Measurements from ENCODE around the gene PLEKHA5. TPM values are rescaled to one million over a fixed set of nuclear protein-coding genes. Genes with fewer than 3 reads are reported as not detected.
"Not testable (repeated sequence)": the region's sequence is repeated elsewhere in the genome, so short reads cannot be mapped to it uniquely, and the experiment has no call there.

The PLEKHA5 gene
- total RNA-seq, 5 donors from 2014 or later (not counting 1 experiment from before 2014, with no cell fraction given), result 0.96 to 11.0 (median 4.9) TPM

DNA sequence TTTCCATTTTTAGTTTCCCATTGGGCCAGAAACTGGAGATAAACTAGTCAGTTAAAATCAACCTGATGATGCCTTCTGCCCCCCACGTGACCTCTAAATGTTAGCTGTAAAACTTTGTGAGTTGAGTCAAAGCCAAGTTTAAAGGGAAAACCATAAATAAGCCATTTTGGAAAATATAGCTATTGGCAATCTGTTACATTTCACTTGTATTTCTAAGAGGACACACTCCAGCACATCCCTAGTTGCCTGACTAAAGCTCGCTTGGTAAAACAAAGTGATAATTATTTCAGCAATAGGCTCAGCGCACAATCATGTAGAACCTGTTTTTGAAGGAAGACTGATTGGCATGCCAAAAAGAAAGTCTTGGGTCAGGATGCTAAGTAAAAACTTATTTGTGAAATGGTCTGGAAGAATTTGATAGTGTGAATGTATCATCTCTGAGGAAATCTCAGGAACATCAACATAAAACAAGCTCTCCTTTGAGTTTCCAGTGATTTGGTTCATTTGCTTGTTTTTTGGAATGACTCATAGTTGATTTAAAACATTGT lies 260.6 kb downstream of the PLEKHA5 start:
- no peak for DNase-seq
- ChIA-PET CTCF (no interaction called here), POLR2A (no interaction called here)
- no peak for ATAC-seq (replicated peaks in 1 of 4)
- WGBS (ENCODE audit: insufficient coverage), result 100% methylated on average over 2 of the region's 3 CpGs
- no peaks in the 10 kb centered on the region for H3K36me3 Mint-ChIP-seq
- peaks cover 0 to 1% of the 10 kb centered on the region in 2 donors for H3K27me3 Mint-ChIP-seq
- Histone ChIP-seq H3K36me3 (ENCODE audit: control insufficient read depth in 2 of 2, extremely low read depth in 1 of 2, insufficient read depth in 1 of 2, low read length in 1 of 2) (no peaks in the 10 kb centered on the region), H3K27ac (ENCODE audit: low read length) (no peak overlapping the region), H3K4me1 (ENCODE audit: control insufficient read depth in 1 of 2, extremely low read depth in 1 of 2, insufficient read depth in 2 of 2, low read length in 2 of 2) (no peaks in the 10 kb centered on the region), H3K9me3 (no peaks in the 10 kb centered on the region), H3K27me3 (replicated peaks in 1 of 2; ENCODE audit: control insufficient read depth in 2 of 2, extremely low read depth in 1 of 2, insufficient read depth in 2 of 2, low read length in 1 of 2) (no peaks in the 10 kb centered on the region), H3K4me3 (ENCODE audit: control insufficient read depth in 1 of 2, extremely low read depth in 1 of 2, low read length in 1 of 2) (no peak overlapping the region)
- no peaks in the 10 kb centered on the region for H3K9me3 Mint-ChIP-seq
- H3K27ac Mint-ChIP-seq, result no peak overlapping the region
- no peaks in the 10 kb centered on the region for H3K4me1 Mint-ChIP-seq
- H3K4me3 Mint-ChIP-seq, result no peak overlapping the region

DNA sequence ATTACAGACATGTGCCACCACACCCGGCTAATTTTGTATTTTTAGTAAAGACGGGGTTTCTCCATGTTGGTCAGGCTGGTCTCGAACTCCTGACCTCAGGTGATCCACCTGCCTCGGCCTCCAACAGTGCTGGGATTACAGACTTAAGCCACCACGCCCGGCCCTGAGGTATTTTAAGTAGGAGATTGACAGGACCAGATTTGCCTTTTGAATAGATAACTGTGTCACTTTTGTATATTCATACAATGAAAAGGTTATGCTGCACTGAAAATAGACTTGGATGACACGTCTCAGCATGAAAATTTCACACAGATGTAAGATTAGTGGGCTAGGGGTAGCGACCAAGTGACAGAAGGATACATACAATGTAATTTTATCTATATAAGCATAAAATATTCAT lies 263.1 kb downstream of the PLEKHA5 start:
- H3K36me3 ChIP-seq (ENCODE audit: control insufficient read depth in 2 of 2, extremely low read depth in 1 of 2, insufficient read depth in 1 of 2, low read length in 1 of 2); H3K27me3 Mint-ChIP-seq; H3K27me3 ChIP-seq (replicated peaks in 1 of 2; ENCODE audit: control insufficient read depth in 2 of 2, extremely low read depth in 1 of 2, insufficient read depth in 2 of 2, low read length in 1 of 2); POLR2A ChIA-PET; H3K27ac ChIP-seq (ENCODE audit: low read length); H3K4me3 Mint-ChIP-seq; CTCF ChIA-PET; H3K27ac Mint-ChIP-seq; DNase-seq; H3K9me3 ChIP-seq; H3K9me3 Mint-ChIP-seq; H3K4me1 ChIP-seq (ENCODE audit: control insufficient read depth in 1 of 2, extremely low read depth in 1 of 2, insufficient read depth in 2 of 2, low read length in 2 of 2); ATAC-seq (replicated peaks in 1 of 4); H3K4me1 Mint-ChIP-seq; H3K36me3 Mint-ChIP-seq; H3K4me3 ChIP-seq (ENCODE audit: control insufficient read depth in 1 of 2, extremely low read depth in 1 of 2, low read length in 1 of 2): not testable (repeated sequence)
- WGBS (ENCODE audit: insufficient coverage), result 95% methylated on average over 3 of the region's 8 CpGs

DNA sequence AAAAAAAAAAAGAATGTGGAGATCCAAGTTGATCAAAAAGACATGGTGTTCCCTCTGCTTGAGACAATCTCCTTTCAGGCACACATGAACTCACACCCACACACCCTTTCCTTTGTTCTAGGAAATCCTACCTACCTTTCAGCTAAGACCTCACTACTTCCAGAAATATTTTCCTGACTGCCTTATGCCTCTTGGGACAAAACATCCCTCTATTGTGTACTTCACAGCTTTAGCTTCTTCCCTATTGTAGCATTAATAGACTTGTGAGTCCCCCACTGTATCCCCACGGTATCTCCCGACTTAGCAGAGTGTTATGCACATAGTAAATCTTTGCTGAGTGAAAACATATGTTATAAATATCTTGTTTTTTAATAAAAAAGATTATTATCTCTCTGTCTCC lies 264.9 kb downstream of the PLEKHA5 start:
- Histone ChIP-seq H3K36me3 (ENCODE audit: control insufficient read depth in 2 of 2, extremely low read depth in 1 of 2, insufficient read depth in 1 of 2, low read length in 1 of 2) (no peaks in the 10 kb centered on the region), H3K4me1 (ENCODE audit: control insufficient read depth in 1 of 2, extremely low read depth in 1 of 2, insufficient read depth in 2 of 2, low read length in 2 of 2) (no peaks in the 10 kb centered on the region), H3K4me3 (ENCODE audit: control insufficient read depth in 1 of 2, extremely low read depth in 1 of 2, low read length in 1 of 2) (no peak overlapping the region), H3K9me3 (no peaks in the 10 kb centered on the region), H3K27me3 (replicated peaks in 1 of 2; ENCODE audit: control insufficient read depth in 2 of 2, extremely low read depth in 1 of 2, insufficient read depth in 2 of 2, low read length in 1 of 2) (no peaks in the 10 kb centered on the region), H3K27ac (ENCODE audit: low read length) (no peak overlapping the region)
- no CpG with 5 or more reads among the region's 2 CpGs for WGBS (ENCODE audit: insufficient coverage)
- Mint-ChIP-seq H3K27ac (no peak overlapping the region), H3K36me3 (no peaks in the 10 kb centered on the region), H3K27me3 (peaks cover 0 to 1% of the 10 kb centered on the region in 2 donors), H3K4me1 (no peaks in the 10 kb centered on the region), H3K9me3 (no peaks in the 10 kb centered on the region), H3K4me3 (no peak overlapping the region)
- ChIA-PET POLR2A (no interaction called here), CTCF (interaction anchor here (0.5 to 0.8 kb wide), 2 partner anchors 66 to 1256 kb away, joined by 3 to 4 read pairs; no protein-coding TSS in a partner anchor)
- no peak for ATAC-seq (replicated peaks in 1 of 4)
- no peak for DNase-seq

DNA sequence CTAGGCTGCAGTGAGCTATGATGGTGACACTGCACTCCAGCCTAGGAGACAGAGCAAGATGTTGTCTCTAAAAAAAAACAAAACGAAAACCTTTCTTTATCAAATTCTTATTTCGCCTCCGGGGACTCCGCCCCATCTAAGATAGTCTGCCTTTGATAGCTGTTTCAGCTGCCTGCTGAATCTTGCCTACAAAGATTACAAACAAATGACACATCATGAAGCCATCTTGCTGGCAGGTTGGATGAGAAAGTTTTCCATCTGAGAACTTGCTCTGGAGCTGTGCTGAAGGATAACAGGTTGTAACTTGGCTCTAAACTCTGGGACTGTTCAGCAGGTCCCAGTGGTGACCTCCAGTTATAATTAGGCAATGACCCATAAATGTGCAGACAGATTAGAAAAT lies 268.0 kb downstream of the PLEKHA5 start:
- no peak for DNase-seq
- Histone ChIP-seq H3K4me3 (ENCODE audit: control insufficient read depth in 1 of 2, extremely low read depth in 1 of 2, low read length in 1 of 2) (no peak overlapping the region), H3K27ac (ENCODE audit: low read length) (no peak overlapping the region), H3K9me3 (no peaks in the 10 kb centered on the region), H3K36me3 (ENCODE audit: control insufficient read depth in 2 of 2, extremely low read depth in 1 of 2, insufficient read depth in 1 of 2, low read length in 1 of 2) (no peaks in the 10 kb centered on the region), H3K4me1 (ENCODE audit: control insufficient read depth in 1 of 2, extremely low read depth in 1 of 2, insufficient read depth in 2 of 2, low read length in 2 of 2) (peaks cover 0 to 7% of the 10 kb centered on the region in 2 experiments), H3K27me3 (replicated peaks in 1 of 2; ENCODE audit: control insufficient read depth in 2 of 2, extremely low read depth in 1 of 2, insufficient read depth in 2 of 2, low read length in 1 of 2) (no peaks in the 10 kb centered on the region)
- H3K27ac Mint-ChIP-seq, result no peak overlapping the region
- no CpG with 5 or more reads among the region's 4 CpGs for WGBS (ENCODE audit: insufficient coverage)
- no peak overlapping the region for H3K4me3 Mint-ChIP-seq
- H3K27me3 Mint-ChIP-seq, result no peaks in the 10 kb centered on the region
- no peaks in the 10 kb centered on the region for H3K36me3 Mint-ChIP-seq
- H3K4me1 Mint-ChIP-seq, result no peaks in the 10 kb centered on the region
- POLR2A ChIA-PET, result interaction anchor here in 1 of 2 donors (0.5 kb wide), 1 partner anchor 153 kb away, joined by 5 read pairs; no protein-coding TSS in a partner anchor
- CTCF ChIA-PET, result interaction anchor here in 1 of 2 donors (0.7 kb wide), 1 partner anchor 148 kb away, joined by 3 read pairs; no protein-coding TSS in a partner anchor
- no peaks in the 10 kb centered on the region for H3K9me3 Mint-ChIP-seq
- ATAC-seq (replicated peaks in 1 of 4), result no peak

DNA sequence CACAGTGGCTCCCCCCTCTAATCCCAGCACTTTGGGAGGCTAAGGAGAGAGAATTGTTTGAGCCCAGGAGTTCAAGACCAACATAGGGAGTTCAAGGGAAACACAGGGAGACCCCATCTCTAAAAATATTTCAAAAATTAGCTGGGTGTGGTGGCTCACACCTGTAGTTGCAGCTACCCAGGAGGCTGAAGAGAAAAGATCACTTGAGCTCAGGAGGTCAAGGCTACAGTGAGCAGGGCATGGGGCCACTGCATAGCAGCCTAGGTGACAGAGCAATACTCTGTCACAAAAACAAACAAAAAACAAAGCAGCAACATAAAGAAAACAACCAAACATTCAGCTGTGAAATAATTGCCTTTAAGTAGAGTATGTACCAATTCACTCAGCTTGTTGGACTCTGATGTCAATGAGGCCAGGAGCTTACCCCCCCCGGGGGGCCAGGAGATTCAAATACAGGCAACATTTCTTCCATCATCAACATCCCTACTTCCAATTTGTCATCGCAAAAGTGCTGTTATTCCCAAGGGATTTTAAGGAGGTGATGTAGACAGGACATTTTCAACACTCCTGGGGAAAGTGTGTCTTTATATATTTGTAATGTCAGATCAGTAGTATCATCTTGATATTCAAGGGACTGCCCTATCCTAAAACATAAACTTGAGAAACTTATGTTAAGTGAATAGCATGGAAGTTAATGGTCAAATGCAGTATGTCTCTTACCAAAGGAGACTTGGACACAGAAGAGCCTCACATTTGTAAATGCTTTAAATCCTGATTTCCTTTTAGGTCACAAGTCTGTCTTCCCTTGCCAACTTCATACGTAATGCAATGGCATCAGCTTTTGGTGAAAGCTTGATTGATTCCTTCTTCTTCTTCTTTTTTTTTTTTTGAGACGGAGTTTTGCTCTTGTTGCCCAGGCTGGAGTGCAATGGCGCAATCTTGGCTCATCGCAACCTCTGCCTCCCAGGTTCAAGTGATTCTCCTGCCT lies 269.1 kb downstream of the PLEKHA5 start:
- Histone ChIP-seq H3K27me3 (replicated peaks in 1 of 2; ENCODE audit: control insufficient read depth in 2 of 2, extremely low read depth in 1 of 2, insufficient read depth in 2 of 2, low read length in 1 of 2) (no peaks in the 10 kb centered on the region), H3K4me3 (ENCODE audit: control insufficient read depth in 1 of 2, extremely low read depth in 1 of 2, low read length in 1 of 2) (no peak overlapping the region), H3K4me1 (ENCODE audit: control insufficient read depth in 1 of 2, extremely low read depth in 1 of 2, insufficient read depth in 2 of 2, low read length in 2 of 2) (peaks cover 0 to 19% of the 10 kb centered on the region in 2 experiments), H3K9me3 (no peaks in the 10 kb centered on the region), H3K27ac (ENCODE audit: low read length) (no peak overlapping the region), H3K36me3 (ENCODE audit: control insufficient read depth in 2 of 2, extremely low read depth in 1 of 2, insufficient read depth in 1 of 2, low read length in 1 of 2) (no peaks in the 10 kb centered on the region)
- peaks cover 3 to 6% (median 5%) of the 10 kb centered on the region in 3 donors for H3K4me1 Mint-ChIP-seq
- no peaks in the 10 kb centered on the region for H3K36me3 Mint-ChIP-seq
- WGBS (ENCODE audit: insufficient coverage), result no CpG with 5 or more reads among the region's 6 CpGs
- ATAC-seq (replicated peaks in 1 of 4), result no peak
- ChIA-PET CTCF (no interaction called here), POLR2A (no interaction called here)
- no peak overlapping the region for H3K4me3 Mint-ChIP-seq
- no peak overlapping the region for H3K27ac Mint-ChIP-seq
- no peak for DNase-seq
- no peaks in the 10 kb centered on the region for H3K27me3 Mint-ChIP-seq
- no peaks in the 10 kb centered on the region for H3K9me3 Mint-ChIP-seq

DNA sequence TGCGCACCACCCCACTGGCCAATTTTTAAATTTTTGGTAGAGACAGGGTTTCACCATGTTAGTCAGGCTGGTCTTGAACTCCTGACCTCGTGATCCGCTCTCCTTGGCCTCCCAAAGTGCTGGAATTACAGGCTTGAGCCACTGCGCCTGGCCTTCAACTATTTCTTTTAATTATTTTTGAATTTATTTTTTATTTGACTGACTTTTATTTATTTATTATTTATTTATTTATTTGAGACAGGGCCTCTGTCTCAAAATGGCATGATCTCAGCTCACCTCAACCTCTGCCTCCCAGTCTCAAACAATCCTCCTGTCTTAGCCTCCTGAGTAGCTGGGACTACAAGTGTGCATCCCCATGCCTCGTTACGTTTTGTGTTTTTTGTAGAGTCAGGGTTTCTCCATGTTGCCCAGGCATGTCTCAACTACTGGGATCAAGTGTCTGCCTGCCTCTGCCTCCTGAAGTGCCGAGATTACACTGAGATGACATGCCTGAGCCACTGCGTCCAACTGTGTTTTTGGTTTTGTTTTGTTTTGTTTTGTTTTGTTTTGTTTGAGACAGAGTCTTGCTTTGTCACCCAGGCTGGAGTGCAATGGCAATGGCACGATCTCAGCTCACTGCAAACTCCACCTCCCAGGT lies 271.2 kb downstream of the PLEKHA5 start:
- POLR2A ChIA-PET; H3K4me3 ChIP-seq (ENCODE audit: control insufficient read depth in 1 of 2, extremely low read depth in 1 of 2, low read length in 1 of 2); H3K4me3 Mint-ChIP-seq; CTCF ChIA-PET; H3K9me3 ChIP-seq; ATAC-seq (replicated peaks in 1 of 4); DNase-seq; H3K27me3 ChIP-seq (replicated peaks in 1 of 2; ENCODE audit: control insufficient read depth in 2 of 2, extremely low read depth in 1 of 2, insufficient read depth in 2 of 2, low read length in 1 of 2); H3K36me3 Mint-ChIP-seq; H3K36me3 ChIP-seq (ENCODE audit: control insufficient read depth in 2 of 2, extremely low read depth in 1 of 2, insufficient read depth in 1 of 2, low read length in 1 of 2); H3K27ac Mint-ChIP-seq; H3K27ac ChIP-seq (ENCODE audit: low read length); H3K9me3 Mint-ChIP-seq; H3K27me3 Mint-ChIP-seq: not testable (repeated sequence)
- WGBS (ENCODE audit: insufficient coverage), result 80% methylated on average over 3 of the region's 9 CpGs
- peaks cover 13 to 19% (median 16%) of the 10 kb centered on the region in 3 donors for H3K4me1 Mint-ChIP-seq
- peaks cover 2 to 39% of the 10 kb centered on the region in 2 experiments for H3K4me1 ChIP-seq (ENCODE audit: control insufficient read depth in 1 of 2, extremely low read depth in 1 of 2, insufficient read depth in 2 of 2, low read length in 2 of 2)
